Muscle layer of duodenum (tissue), 2 donors: ENCODE results near the gene TRPC5OS.

ENCODE experiments used
- H3K27ac ChIP-seq: one replicate; pipeline ENCODE4 v1.7.0; 2013; ENCODE audit warnings: mild to moderate bottlenecking, low read length
- H3K27me3 ChIP-seq: one replicate; pipeline ENCODE4 v1.7.0; 2013; ENCODE audit warnings: low read depth, mild to moderate bottlenecking, control low read depth, low read length
- H3K36me3 ChIP-seq, 2 donors: one replicate each; pipeline ENCODE4 v1.7.0; 2013; ENCODE audit warnings: low read length in 2 of 2, control low read depth in 1 of 2, mild to moderate bottlenecking in 1 of 2; ENCODE audit not compliant: insufficient read depth in 2 of 2, control insufficient read depth in 1 of 2
- H3K4me1 ChIP-seq, 2 donors: one replicate each; pipeline ENCODE4 v1.7.0; 2013; ENCODE audit warnings: low read length in 2 of 2, mild to moderate bottlenecking in 2 of 2, control low read depth in 1 of 2, moderate library complexity in 1 of 2; ENCODE audit not compliant: insufficient read depth in 2 of 2, control insufficient read depth in 1 of 2
- H3K4me3 ChIP-seq, 2 donors: one replicate each; pipeline ENCODE4 v1.7.0; 2013; ENCODE audit warnings: low read length in 2 of 2, low read depth in 1 of 2, mild to moderate bottlenecking in 1 of 2
- H3K9me3 ChIP-seq, 2 donors: one replicate each; pipeline ENCODE4 v1.7.0; 2013; ENCODE audit warnings: low read length in 2 of 2, control low read depth in 1 of 2, mild to moderate bottlenecking in 1 of 2; ENCODE audit not compliant: control insufficient read depth in 1 of 2
- donor health status: healthy.

Gene TRPC5OS

DNA sequence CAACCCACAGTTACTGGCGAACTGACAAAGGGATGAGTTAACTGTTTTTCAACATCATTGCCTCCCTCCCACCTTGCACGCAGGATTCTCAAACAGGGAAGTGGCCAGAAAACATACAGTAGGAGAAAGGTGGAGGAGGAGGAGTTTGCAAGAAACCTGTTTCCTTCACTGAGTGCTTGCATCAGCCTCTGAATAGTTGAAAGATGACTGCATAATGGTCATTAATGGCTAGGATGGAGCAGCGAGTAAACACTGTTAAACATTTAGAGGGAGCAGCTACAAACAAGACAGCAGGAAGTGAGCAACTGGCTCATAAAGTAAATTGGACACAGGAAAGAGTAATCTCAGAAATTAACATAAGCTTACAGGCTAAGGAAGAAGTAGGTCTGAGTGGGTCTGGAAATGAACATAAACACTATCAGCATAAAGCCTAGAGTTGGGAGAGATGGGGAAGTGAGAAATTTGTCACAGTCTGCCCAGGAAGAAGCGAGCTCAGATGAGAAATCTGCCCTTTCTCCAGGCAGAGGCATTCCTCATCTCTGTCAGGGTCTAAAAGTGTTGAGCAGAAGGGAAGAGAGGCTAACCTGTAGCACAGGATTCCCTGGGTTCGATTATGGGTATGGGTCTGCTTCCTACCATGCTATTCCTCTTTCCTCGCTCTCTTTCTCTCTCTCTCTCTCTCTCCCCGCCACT lies 38.6 kb downstream of the TRPC5OS start:
- no peak overlapping the region for H3K27ac ChIP-seq
- H3K9me3 ChIP-seq = no peaks in the 10 kb centered on the region
- H3K4me1 ChIP-seq = no peaks in the 10 kb centered on the region
- H3K4me3 ChIP-seq = no peak overlapping the region
- H3K36me3 ChIP-seq = no peaks in the 10 kb centered on the region
- H3K27me3 ChIP-seq = no peaks in the 10 kb centered on the region

GRCh38 chrX:111917591-111917990 lies 41.6 kb downstream of the TRPC5OS start:
- no peaks in the 10 kb centered on the region for H3K9me3 ChIP-seq
- H3K27ac ChIP-seq = no peak overlapping the region
- H3K27me3 ChIP-seq = no peaks in the 10 kb centered on the region
- H3K4me3 ChIP-seq = no peak overlapping the region
- H3K36me3 ChIP-seq = no peaks in the 10 kb centered on the region
- no peaks in the 10 kb centered on the region for H3K4me1 ChIP-seq

- Histone ChIP-seq H3K36me3 (no peaks in the 10 kb centered on the region), H3K4me1 (no peaks in the 10 kb centered on the region), H3K27ac (no peak overlapping the region), H3K9me3 (no peaks in the 10 kb centered on the region), H3K27me3 (no peaks in the 10 kb centered on the region), H3K4me3 (no peak overlapping the region)
These were observed 52.5 kb downstream of the TRPC5OS start for GRCh38 chrX:111928456-111928855.
